GM12891 (cell line): ENCODE measurements around the gene KRT78.

Experiments used
- PAX5 ChIP-seq: IDR thresholded peaks from 2 replicates; pipeline ENCODE4 v1.6.1; 2011; ENCODE audit warnings: low read length, moderate library complexity, mild to moderate bottlenecking; ENCODE audit not compliant: insufficient read depth, severe bottlenecking
- POLR2A ChIP-seq: IDR thresholded peaks from 2 replicates; pipeline ENCODE4 v1.6.1; 2011; ENCODE audit warnings: low read depth, low read length, control low read depth
- POLR2AphosphoS5 ChIP-seq: IDR thresholded peaks from 2 replicates; pipeline ENCODE4 v1.6.1; 2011; ENCODE audit warnings: low read depth, low read length, control low read depth

GRCh38 chr12:52836042-52836466, 12.7 kb downstream of the KRT78 start:
- TF ChIP-seq PAX5, result no peak
- TF ChIP-seq POLR2A, result no peak
- no peak for TF ChIP-seq POLR2AphosphoS5
